CD4-positive, alpha-beta T cell treated with Interleukin-4 for 1 hour (primary cell): ENCODE data around the gene TJP3.
"Not testable (repeated sequence)": the region's sequence is repeated elsewhere in the genome, so short reads cannot be mapped to it uniquely, and the experiment has no call there.

Experiments used
- DNase-seq, 2 donors: peaks; one replicate each; pipeline ENCODE4 v3.0.0-alpha.2; 2020 to 2022

TJP3 gene, protein sequence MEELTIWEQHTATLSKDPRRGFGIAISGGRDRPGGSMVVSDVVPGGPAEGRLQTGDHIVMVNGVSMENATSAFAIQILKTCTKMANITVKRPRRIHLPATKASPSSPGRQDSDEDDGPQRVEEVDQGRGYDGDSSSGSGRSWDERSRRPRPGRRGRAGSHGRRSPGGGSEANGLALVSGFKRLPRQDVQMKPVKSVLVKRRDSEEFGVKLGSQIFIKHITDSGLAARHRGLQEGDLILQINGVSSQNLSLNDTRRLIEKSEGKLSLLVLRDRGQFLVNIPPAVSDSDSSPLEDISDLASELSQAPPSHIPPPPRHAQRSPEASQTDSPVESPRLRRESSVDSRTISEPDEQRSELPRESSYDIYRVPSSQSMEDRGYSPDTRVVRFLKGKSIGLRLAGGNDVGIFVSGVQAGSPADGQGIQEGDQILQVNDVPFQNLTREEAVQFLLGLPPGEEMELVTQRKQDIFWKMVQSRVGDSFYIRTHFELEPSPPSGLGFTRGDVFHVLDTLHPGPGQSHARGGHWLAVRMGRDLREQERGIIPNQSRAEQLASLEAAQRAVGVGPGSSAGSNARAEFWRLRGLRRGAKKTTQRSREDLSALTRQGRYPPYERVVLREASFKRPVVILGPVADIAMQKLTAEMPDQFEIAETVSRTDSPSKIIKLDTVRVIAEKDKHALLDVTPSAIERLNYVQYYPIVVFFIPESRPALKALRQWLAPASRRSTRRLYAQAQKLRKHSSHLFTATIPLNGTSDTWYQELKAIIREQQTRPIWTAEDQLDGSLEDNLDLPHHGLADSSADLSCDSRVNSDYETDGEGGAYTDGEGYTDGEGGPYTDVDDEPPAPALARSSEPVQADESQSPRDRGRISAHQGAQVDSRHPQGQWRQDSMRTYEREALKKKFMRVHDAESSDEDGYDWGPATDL

DNA sequence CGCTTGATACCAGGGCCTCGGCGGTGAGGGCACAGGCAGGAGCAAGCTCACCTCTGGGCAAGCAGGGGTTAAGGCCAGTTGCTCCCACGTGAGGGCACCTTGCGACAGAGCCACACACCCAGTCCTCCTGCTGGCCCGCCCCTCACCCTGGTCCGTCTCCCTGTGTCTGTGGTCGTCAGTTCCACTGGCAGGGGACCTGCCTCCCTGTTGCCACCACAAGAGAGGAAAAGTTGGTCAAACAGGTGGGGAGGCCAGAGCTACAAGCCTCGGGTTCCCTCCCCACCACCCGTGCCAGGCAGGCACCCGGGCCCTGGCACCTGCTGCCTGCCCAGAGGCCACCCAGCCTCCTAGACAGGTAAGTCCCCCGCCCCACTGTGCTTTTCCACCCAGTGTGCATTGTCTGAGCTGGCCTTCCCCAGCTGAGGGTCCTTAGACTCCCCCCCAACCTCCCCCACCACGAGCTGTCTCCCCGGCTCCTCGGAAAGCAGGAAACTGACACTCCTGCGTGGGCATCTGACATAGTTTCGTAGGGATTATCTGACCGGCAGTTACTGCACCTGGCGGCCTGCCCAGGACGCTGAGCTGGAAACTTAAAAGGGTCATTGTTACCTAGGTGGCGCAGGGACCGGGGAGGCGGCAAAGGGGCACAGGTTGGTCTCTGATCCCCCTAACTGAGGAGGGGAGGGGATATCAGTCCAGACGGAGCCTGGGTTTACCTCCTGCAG lies at the start of gene TJP3:
Gene TJP3 (plus strand): TSS at position 178 of the 725 bp plus-strand sequence. CDS start 20,049 bp downstream, outside the sequence.
- DNase-seq = no peak

- no peak for DNase-seq
These were observed 49.1 kb upstream of the TJP3 start for GRCh38 chr19:3658870-3659745.

- DNase-seq = no peak
These were observed 48.5 kb upstream of the TJP3 start for GRCh38 chr19:3659746-3660112.

DNA sequence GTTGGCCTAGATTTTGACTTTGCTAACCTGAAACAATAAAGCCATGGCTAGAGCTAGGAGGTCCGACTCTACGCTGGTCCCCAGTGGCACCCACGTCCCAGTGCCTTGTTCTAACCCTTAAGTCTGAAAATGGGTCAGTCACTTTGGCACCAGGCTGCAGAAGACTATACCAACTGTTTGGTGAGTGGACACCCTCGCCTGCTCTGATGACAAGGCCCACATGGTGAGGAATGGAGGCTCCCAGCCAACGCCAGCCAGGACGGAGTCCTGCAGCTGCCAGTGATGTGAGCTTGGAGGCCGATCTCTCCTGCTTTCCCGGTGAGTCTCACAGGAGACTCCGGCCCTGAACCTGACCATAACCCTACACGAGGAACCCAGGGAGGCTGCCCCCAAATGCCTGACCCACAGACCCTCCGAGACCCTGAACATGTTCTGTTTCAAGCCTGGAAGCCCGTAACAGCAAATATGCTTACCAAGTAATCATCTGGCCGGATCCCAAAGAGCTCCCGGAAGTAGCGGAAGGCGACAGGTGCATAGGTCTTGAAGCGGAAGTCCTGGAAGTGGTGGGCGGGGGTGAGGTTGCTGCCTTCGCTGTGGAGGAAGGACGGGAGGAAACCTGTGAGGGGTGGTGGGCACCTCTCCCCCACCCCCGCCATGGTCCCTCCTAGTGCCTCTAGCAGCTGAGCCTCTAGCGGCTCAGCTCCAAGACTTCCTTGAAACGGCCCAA lies 47.5 kb upstream of the TJP3 start:
- DNase-seq = no peak

- no peak for DNase-seq
These were observed 46.6 kb upstream of the TJP3 start for GRCh38 chr19:3661284-3662238.

- DNase-seq = no peak
These were observed 44.3 kb upstream of the TJP3 start for GRCh38 chr19:3663838-3664237.

DNA sequence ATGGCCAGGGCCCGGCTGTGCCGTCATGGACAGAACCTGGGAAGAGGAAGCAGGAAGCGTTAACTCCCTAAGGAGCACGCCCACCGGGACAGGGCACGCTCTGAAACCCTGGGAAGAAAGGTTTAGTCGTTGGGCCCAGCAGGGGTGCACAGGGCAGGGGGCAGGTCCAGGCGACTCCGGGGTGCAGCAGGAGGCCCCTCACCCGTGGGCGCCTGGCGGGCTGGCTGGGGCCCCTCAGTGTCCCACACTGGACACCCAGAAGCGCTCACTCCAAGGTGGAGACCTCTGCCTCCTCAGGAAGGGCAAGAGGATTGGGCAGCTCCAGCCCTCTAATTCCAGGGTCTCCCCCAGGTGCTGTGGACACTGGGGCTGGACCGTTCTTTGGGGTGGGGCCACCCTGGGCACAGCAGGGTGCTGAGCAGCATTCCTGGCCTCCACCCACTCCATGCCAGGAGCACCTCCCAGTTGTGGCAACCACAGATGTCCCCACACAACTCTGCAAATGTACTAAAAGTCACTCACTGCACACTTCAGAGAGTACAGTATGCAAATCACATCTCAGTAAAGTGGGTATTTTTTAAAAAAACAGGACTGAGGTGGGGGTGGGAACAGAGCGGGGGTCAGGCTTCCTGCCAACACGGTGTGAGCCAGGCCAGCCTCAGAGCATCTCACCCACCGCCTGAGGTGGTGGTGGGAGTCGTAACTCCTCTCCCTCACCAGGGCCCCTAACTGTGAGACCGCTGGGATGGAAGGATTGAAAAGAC lies 43.1 kb upstream of the TJP3 start:
- DNase-seq = no peak

GRCh38 chr19:3665681-3666544 lies 42.3 kb upstream of the TJP3 start:
- peak; percentile 67 to 75 for DNase-seq

DNA sequence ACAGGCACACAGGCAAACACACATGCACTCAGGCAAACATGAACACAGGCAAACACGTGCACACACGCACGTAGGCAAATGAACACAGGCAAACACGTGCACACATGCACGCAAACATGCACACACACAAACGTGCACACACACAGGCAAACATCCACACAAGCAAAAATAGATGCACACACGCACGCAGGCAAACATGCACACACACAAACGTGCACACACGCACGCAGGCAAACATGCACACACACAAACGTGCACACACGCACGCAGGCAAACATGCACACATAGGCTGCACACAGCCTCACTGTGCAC lies 41.7 kb upstream of the TJP3 start:
- DNase-seq = not testable (repeated sequence)

DNA sequence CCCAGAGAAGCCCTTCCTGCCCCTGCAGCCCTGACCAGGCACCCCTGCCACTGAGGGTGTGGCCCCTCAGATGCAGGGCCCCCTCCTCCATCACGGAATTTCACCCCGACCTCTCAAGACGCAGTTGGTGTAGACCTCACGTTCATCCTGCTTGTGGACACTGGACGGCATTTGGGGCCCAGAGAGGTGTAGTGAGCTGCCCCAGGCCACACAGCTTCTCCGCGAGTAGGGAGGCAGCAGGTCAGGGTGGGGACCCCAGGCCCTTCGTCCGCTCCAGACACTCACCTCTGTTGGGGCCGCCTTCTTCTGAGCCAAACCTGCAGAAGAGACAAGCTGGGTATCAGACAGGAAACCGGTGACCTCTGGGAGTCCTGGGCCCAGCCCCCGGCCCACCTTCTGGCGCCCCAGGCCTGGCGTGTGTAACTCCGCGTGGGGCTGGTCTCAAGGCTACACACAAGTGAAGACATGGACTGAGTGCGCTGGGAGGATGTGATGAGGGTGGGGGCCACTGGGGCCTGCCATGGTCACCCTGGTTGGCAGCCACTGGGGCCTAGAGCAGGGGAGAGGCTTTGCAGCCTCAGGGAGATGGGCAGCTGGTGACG lies 41.0 kb upstream of the TJP3 start:
- DNase-seq = no peak

GRCh38 chr19:3667766-3668165 lies 40.4 kb upstream of the TJP3 start:
- DNase-seq = no peak

DNA sequence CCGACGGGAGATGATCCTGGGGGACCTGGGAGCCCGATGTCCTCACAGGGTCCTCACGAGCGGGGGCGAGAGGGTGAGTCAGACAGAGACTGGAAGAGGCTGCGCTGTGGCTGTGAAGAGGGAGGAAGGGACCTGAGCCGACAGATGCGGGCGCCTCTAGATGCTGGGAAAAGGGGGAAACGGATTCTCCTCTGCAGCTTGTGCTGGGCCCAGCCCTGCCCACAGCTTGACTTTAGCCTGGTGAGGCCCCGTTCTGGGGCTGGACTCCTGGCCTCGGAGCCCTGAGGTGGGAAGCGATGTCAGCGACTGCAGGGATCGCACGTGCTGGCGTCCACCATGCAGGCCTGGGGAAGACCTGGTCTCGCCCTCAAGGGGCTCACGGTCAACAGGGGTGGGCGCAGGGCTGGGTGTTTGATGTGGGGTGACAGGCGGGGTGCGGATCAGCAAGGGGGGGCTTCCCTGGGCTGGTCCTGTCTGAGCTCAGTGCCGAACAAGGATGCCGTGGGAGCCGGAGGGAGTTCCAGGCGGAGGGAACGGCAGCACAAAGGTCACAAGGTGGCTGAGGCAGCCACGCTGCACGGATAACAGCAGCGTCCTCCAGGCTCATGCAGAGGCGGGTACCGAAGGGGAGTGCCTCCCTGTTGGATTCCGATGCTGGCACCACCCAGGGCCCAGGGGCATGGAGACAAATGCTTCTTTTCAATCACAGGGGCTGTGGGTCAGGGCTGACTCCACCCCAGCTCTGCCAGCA lies 39.7 kb upstream of the TJP3 start:
- no peak for DNase-seq

DNA sequence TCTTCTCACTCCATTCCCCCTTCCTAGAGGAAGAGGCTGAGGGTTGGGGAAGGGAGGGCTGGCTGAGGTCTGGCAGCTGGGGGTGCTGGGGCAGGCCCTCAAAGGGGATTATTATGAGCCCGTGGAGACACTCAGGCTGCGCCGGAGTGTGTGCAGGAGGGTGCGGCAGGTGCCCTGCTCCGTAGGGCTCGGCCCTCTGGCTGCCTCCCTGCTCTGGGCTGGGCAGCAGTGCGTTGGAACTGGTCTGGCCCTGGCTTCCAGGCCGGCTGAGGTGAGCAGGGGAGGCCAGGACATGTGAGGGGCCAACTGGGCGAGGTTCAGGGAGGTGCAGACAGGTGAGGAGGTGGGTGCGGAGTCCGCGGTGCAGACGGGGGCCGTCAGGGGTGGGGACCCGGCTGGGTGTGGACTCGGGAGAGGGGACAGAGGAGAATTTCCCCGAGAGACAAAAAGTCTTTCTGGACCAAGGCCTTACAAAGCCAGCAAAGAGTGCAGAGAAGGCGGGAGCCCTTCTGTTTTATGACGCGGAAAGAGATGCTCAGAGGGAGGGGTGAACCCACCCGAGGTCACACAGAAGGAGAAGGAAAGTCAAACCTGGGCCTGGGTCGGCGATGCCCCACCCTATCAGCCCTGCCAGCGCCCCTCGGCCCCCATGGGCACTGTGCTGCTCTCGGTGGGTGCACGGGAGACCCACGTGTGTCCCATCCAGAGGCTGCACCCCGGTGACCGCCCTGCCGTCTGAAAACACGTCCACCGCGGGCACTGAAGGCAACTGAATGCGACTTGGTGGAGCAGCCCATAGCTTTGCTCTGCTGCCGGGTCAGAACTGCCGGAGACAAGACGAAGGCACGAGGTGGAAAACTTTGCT lies 38.9 kb upstream of the TJP3 start:
- DNase-seq = no peak

GRCh38 chr19:3669947-3670795 lies 38.0 kb upstream of the TJP3 start:
- no peak for DNase-seq
